Lower lobe of right lung (tissue), 2 donors: Measurements from ENCODE around the gene ATP4A. TPM values are rescaled to one million over a fixed set of nuclear protein-coding genes. Genes with fewer than 3 reads are reported as not detected.

Experiments
- ATAC-seq, 2 donors: fragments of 200-7000 bp; cut with Tn5 transposase; one replicate each; pipeline ENCODE4 v1.9.1; 2020 to 2022; ENCODE audit warnings: mild to moderate bottlenecking in 2 of 2, moderate library complexity in 2 of 2
- DNase-seq: peaks from one replicate; pipeline ENCODE4 v3.0.0-alpha.2; 2020
- H3K27ac ChIP-seq: fragments of 200-600 bp; one replicate; pipeline ENCODE4 v1.8.0; 2022
- H3K27me3 ChIP-seq: fragments of 200-600 bp; one replicate; pipeline ENCODE4 v1.8.0; 2022; ENCODE audit warnings: low read depth
- H3K36me3 ChIP-seq: fragments of 200-600 bp; one replicate; pipeline ENCODE4 v1.8.0; 2022; ENCODE audit warnings: mild to moderate bottlenecking
- H3K4me1 ChIP-seq: fragments of 200-600 bp; one replicate; pipeline ENCODE4 v1.8.0; 2022
- H3K4me3 ChIP-seq: fragments of 200-600 bp; one replicate; pipeline ENCODE4 v1.8.0; 2022; ENCODE audit warnings: mild to moderate bottlenecking
- H3K9me3 ChIP-seq: fragments of 200-600 bp; one replicate; pipeline ENCODE4 v1.8.0; 2022
- intact Hi-C: fragments of 100-400 bp; cut with DNase I; formaldehyde crosslinking; loops from one replicate; pipeline ENCODE4 v1.11.0; 2022
- total RNA-seq: library from RNA; stranded (reverse); fragmentation: NEBNext Ultra II Directional; extraction: Animal tissue kit (Norgen Biotek cat#: 25700); gene quantifications from one replicate; pipeline ENCODE4 v1.2.1, GENCODE V29; 2021
- TF ChIP-seq, protein P1 (sequence below): fragments of 200-600 bp; IDR thresholded peaks from one replicate; pipeline ENCODE4 v1.8.0; 2022; ENCODE audit warnings: antibody characterized with exemption, mild to moderate bottlenecking
- donor health status: DM: no; HTN: yes; CAD: no; lungs with severe emphysema.

Gene ATP4A
- total RNA-seq, 1 donor from 2014 or later, result not detected

- Histone ChIP-seq H3K4me3 (no peak overlapping the region), H3K36me3 (no peaks in the 10 kb centered on the region), H3K27ac (no peak overlapping the region), H3K27me3 (peaks cover 24% of the 10 kb centered on the region), H3K9me3 (no peaks in the 10 kb centered on the region), H3K4me1 (peaks cover 12% of the 10 kb centered on the region)
- intact Hi-C loops, result no loop called here
- DNase-seq (no peak), ATAC-seq (no peak)
- TF ChIP-seq, protein P1, sequence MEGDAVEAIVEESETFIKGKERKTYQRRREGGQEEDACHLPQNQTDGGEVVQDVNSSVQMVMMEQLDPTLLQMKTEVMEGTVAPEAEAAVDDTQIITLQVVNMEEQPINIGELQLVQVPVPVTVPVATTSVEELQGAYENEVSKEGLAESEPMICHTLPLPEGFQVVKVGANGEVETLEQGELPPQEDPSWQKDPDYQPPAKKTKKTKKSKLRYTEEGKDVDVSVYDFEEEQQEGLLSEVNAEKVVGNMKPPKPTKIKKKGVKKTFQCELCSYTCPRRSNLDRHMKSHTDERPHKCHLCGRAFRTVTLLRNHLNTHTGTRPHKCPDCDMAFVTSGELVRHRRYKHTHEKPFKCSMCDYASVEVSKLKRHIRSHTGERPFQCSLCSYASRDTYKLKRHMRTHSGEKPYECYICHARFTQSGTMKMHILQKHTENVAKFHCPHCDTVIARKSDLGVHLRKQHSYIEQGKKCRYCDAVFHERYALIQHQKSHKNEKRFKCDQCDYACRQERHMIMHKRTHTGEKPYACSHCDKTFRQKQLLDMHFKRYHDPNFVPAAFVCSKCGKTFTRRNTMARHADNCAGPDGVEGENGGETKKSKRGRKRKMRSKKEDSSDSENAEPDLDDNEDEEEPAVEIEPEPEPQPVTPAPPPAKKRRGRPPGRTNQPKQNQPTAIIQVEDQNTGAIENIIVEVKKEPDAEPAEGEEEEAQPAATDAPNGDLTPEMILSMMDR, result no peak
These were observed 49.1 kb downstream of the ATP4A start for GRCh38 chr19:35514282-35514809.

DNA sequence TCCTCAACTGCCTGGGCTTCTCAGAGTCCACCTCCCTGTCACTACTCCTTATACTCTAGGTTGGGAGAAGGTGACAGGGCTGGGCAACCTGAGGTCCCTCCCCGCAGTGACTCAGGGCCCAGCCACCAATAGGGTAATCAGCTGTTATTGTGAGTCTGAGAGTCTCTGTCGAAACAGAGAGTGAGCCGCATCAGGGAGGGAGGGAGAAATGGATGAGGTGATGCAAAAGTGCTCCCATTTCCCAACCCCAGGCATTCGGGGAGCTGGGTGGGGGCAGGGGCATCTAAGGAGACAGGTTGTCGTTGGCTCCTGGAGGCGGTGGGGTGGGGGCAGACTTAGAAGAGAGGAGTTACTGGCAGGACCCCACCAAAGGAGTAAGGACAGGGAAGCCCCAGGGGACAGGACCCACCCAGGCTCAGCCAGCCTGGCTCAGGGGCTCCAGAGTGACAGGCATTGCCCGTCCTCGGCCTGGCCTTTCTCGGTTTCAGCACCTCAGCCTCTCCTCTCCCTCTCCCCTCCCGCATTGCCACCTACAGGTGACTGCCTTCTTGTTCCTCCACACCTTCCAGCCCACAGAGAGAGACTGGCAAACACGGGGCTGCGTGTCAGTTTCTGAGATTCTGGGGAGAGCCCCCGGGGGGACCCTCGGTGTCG lies 49.7 kb downstream of the ATP4A start, which contains the start of gene DMKN:
Gene DMKN (minus strand): TSS at position 22 of the 654 bp plus-strand sequence. CDS start 174 bp downstream, outside the sequence.
- Histone ChIP-seq H3K27me3 (peaks cover 24% of the 10 kb centered on the region), H3K27ac (no peak within 1 kb of the TSS), H3K4me3 (no peak within 1 kb of the TSS), H3K36me3 (no peaks in the 10 kb centered on the region), H3K4me1 (peaks cover 12% of the 10 kb centered on the region), H3K9me3 (no peaks in the 10 kb centered on the region)
- DNase-seq (no peak), ATAC-seq (no peak)
- TF ChIP-seq, protein P1, result no peak
- intact Hi-C loops, result no loop called here

DNA sequence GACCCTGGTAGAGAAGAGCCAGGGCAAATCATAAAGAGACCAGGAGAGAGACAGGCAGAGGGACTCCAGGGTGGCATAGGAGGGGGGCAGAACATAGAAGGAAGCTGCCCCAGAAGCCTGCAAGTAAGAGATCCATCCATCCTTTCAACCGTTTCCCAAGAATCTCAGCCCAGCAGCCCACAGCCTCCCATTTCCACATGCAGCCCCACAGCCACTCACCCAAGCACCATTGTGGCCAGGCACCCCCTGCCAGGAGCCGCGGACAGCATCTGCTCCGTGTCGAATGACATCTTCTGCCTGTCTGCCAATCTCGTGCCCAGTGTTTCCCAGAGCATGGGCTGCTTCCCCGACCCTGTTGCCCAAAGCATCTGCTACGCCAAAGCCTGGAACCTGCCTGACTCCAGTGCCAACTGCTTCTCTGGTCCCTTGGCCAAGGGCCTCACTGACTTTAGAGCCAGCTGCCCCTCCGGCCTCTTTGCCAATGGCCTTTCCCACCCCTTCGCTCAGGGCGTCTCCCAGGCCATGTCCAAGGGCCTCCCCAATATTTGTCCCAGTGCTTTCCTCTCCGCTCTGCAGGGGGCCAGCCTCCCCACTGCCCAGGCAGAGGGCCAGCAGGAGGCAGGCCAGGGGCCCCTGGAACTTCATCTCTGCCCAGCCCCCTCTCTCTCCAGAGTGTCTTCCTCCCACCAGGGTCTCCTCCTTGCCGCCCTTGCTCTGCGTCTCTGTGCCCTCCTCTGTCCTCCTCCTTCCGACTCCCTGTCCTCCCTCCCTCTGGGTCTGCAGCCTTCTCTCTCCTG lies 50.4 kb downstream of the ATP4A start:
- DNase-seq (no peak), ATAC-seq (no peak)
- H3K27me3 ChIP-seq, result peaks cover 25% of the 10 kb centered on the region
- H3K36me3 ChIP-seq, result no peaks in the 10 kb centered on the region
- H3K9me3 ChIP-seq, result no peaks in the 10 kb centered on the region
- TF ChIP-seq, protein P1, result no peak
- H3K4me3 ChIP-seq, result no peak overlapping the region
- intact Hi-C loops, result no loop called here
- H3K27ac ChIP-seq, result no peak overlapping the region
- peaks cover 12% of the 10 kb centered on the region for H3K4me1 ChIP-seq

GRCh38 chr19:35511337-35511736 lies 52.1 kb downstream of the ATP4A start:
- DNase-seq (no peak), ATAC-seq (no peak)
- no peaks in the 10 kb centered on the region for H3K9me3 ChIP-seq
- H3K4me1 ChIP-seq, result peaks cover 12% of the 10 kb centered on the region
- H3K27ac ChIP-seq, result no peak overlapping the region
- H3K36me3 ChIP-seq, result no peaks in the 10 kb centered on the region
- intact Hi-C loops, result no loop called here
- H3K27me3 ChIP-seq, result peaks cover 29% of the 10 kb centered on the region
- TF ChIP-seq, protein P1, result no peak
- H3K4me3 ChIP-seq, result no peak overlapping the region

GRCh38 chr19:35510626-35510964 lies 52.9 kb downstream of the ATP4A start:
- no peaks in the 10 kb centered on the region for H3K36me3 ChIP-seq
- peak overlapping the region; percentile 56 for H3K4me3 ChIP-seq
- H3K27ac ChIP-seq, result peak overlapping the region; percentile 84
- H3K27me3 ChIP-seq, result peaks cover 29% of the 10 kb centered on the region
- ATAC-seq (peak in 1 of 2 donors; percentile 6), DNase-seq (no peak)
- TF ChIP-seq, protein P1, result no peak
- H3K4me1 ChIP-seq, result peaks cover 12% of the 10 kb centered on the region
- intact Hi-C loops, result no loop called here
- H3K9me3 ChIP-seq, result no peaks in the 10 kb centered on the region
